ENCODE measurements around the gene MRPL11.
"Not testable (repeated sequence)": the region's sequence is repeated elsewhere in the genome, so short reads cannot be mapped to it uniquely, and the experiment has no call there.

MRPL11 gene

GRCh38 chr11:66467034-66467659 lies 28.5 kb upstream of the MRPL11 start:
- DNase-seq (ENCODE audit: low read depth), result no peak

DNA sequence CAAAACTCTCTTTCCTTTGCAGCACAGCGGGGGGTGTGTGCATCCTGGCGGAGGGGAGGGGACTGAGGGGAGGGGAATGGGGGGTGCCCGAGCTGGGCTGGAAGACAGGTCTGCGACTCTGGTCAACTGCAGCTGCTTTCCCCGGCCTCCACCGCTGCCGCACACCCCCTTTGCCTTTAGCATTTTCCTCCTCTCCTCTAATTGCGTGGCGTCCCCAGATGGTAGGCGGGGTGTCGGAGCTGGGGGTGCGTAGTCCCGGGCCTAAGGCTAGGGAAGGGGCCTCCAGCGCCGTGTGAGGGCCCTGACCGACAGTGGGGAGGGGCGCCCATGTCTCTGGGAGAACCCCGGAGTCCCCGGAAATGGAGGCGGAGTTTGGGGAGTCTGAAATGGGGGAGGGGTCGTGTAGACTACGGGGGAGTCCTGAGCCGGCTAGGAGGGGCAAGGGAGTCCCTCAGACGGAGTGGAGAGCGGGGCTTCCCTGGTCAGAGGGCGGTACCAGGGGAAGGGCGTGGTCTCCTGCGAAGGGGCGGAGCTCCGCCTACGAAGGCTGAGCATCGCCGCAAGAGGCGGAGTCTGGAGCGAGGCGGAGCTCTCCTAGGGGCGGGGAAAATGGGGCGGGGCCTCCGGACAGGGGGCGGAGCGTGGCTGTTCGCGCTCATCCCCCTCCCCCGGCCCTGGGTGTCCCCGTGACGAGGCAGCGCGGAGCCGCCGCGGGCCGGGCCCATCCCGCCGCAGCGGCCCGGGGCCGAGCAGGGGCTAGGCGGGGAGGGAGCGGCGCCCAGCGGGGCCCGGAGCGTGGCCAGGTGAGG lies 27.8 kb upstream of the MRPL11 start, which contains the start of gene PELI3:
Gene PELI3, plus strand, starts transcription at position 681 of the 809 bp plus-strand sequence. CDS start 1,224 bp downstream, outside the sequence.
- DNase-seq (ENCODE audit: low read depth), result peak; percentile 90

DNA sequence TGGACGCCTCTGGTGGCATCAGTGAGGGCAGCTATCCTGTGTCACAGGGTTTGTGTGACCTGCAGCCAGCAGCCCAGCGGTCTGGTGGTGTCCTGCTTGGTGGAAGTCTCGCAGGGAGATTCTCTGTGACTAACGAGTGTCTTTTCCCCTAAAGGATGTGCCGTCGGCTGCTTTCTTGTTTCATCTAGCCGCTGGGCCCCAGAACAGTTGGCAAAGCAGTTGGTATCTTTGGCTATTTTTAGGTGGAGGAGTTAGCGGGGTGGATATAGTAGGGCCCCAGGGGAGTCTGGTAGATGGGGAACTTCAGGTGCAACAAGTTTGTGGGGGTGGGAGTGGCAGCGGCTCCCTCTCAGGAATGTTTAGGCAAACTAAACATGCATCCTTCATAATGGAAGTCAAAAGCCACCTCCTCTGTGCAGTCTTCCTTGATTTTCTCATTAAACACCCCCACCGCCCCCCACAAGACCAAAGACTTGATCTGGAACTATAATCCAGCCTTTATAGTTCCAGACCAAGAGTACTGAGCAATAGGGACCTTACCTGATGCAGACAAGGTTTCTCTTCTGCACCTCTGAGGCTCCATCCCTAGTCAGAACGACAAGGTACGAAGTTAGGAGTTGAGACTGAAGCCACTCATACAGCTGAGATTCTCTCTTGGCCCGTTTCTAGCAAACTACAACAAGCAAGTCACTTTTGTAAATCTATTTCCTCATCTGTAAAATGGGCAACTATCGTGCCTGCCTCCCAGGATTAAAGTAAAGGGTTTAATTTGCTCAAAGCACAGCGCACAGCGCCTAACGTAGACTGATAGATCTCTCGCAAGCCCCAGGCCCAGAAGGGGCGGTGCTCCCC lies 27.0 kb upstream of the MRPL11 start:
- no peak for DNase-seq (ENCODE audit: low read depth)

- DNase-seq (ENCODE audit: low read depth), result no peak
Measured at GRCh38 chr11:66464916-66465315, 26.3 kb upstream of the MRPL11 start.

- DNase-seq (ENCODE audit: low read depth), result not testable (repeated sequence)
Measured at GRCh38 chr11:66464116-66464515, 25.5 kb upstream of the MRPL11 start.

- no peak for DNase-seq (ENCODE audit: low read depth)
Measured at GRCh38 chr11:66462911-66463310, 24.3 kb upstream of the MRPL11 start.

DNA sequence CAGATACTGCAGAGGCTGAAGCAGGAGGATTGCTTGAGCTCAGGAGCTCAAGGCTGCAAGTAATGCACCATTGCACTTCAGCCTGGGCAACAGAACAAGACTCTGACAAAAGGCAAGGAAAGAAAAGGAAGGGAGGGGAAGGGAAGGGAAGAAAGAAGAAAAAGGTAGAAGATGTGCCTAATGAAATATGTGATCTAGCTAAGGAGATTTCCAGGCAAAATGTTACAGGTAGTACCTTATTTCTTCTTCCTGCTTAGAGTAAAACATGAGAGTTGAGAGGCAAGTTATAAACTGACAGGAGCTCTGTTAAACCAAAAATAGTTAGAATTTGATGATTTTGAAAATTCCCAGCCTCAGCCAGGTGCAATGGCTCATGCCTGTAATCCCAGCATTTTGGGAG lies 23.4 kb upstream of the MRPL11 start:
- no peak for DNase-seq (ENCODE audit: low read depth)

GRCh38 chr11:66459138-66459778 lies 20.6 kb upstream of the MRPL11 start:
- DNase-seq (ENCODE audit: low read depth), result no peak

DNA sequence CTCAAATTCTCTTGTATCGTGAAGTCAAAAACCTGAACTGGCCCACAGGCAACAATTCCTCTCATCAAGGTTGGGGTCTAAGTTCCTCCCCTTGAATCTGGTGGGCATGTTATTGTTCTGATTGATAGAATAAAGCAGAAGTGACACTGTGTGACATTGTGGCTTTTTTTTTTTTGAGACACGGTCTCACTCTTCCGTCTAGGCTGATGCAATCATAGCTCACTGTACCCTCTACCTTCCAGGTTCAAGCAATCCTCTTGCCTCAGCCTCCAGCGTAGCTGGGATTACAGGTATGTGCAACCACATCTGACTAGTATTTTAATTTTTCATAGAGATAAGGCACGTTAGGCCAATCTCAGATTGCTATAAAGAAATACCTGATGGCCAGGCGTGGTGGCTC lies 19.2 kb upstream of the MRPL11 start:
- DNase-seq (ENCODE audit: low read depth), result no peak

- no peak for DNase-seq (ENCODE audit: low read depth)
Measured at GRCh38 chr11:66454828-66455227, 16.2 kb upstream of the MRPL11 start.

DNA sequence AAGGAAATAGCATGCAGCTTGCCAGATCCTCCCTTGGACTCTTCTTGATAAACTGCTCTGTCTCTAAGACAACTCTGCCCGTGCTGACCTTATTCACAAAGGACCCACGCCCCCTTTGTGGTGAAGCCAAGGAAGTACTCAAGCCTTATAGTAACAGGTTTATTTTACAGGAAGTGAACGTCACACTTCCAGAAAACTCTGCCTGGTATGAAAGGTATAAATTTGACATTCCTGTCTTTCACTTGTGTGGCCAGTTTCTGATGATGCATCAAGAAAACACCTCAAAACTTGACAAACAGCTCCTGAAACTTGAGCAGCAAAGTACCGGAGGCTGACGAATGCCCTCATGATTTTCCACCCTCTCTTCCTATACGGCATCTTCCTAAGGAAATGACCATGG lies 15.6 kb upstream of the MRPL11 start:
- DNase-seq (ENCODE audit: low read depth), result no peak

- DNase-seq (ENCODE audit: low read depth), result no peak
Measured at GRCh38 chr11:66451663-66452062, 13.0 kb upstream of the MRPL11 start.

DNA sequence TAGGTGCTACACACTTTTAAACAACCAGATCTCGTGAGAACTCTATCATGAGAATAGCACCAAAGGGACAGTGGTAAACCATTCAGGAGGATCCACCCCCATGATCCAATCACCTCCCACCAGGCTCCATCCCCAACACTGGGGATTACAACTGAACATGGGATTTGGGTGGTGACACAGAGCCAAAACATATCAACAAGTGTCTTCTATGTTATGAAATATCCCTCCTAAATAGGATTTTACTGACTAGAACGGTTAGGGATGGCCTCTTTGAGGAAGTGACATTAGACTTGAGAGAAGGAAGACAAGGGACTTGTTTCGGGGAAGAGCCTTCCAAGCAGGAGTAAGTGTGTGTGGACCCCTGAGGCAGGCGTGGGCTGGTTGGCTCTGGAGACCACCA lies 11.9 kb upstream of the MRPL11 start:
- no peak for DNase-seq (ENCODE audit: low read depth)

DNA sequence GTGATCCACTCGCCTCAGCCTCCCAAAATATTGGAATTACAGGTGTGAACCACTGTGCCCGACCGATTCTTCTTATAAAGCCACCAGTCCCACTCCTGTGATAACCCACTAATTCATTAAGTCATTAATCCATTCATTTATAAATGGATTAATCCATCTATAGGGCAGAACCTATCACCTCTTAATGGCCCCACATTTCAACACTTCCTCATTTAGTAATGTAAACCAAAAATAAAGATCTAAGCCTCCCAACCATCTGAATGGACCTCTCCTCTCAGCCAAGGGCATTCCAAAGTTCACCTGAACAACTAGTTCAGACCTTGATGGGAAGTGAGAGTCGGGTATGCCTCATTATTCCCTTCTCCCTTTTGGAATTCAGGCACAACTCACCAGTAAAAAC lies 9.9 kb upstream of the MRPL11 start:
- no peak for DNase-seq (ENCODE audit: low read depth)

DNA sequence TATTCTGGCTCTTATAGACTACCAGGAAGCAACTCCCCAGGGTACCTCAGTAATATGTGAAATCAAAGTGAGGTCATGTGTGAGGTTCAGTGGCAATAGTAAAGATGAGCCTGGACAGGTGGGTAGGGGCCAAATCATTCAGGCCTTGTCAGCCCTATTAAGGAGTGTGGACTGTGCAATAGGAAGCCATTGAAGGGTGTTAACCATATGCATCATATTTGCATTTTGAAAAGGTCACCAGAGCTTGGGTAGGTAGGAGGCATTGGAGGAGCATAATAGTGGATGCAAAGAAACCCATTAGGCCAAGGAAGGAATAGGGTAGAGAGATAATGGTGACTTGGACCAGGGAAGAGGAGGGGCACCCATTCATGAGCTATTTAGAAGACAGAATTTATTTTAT lies 8.4 kb upstream of the MRPL11 start:
- no peak for DNase-seq (ENCODE audit: low read depth)

DNA sequence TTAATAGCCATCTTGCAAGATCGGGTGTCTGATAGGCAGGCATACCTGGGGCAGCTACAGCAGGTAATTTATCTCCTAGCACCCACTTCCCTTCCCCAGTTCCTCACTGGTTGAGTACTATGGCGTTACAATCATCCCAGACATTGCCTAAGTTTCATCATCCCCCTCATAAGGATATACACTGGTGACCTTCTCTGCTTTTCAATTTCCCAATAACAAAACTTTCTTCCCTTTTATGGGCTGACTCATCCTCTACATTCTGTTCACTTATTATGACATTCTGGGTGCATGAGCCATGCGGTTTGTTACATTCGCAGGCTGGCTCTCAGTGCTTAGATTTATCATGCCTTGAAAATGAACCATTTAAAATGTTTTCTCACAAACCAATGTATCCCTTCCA lies 5.0 kb upstream of the MRPL11 start:
- DNase-seq (ENCODE audit: low read depth), result no peak

DNA sequence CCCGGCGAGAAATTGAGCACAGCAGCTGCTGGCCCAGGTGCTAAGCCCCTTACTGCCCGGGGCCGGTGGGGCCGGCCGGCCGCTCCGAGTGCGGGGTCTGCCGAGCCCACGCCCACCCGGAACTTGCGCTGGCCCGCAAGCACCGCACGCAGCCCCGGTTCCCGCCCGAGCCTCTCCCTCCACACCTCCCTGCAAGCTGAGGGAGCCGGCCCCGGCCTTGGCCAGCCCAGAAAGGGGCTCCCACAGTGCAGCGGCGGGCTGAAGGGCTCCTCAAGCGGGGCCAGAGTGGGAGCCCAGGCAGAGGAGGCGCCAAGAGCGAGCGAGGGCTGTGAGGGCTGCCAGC lies 2.3 kb upstream of the MRPL11 start:
- not testable (repeated sequence) for DNase-seq (ENCODE audit: low read depth)

DNA sequence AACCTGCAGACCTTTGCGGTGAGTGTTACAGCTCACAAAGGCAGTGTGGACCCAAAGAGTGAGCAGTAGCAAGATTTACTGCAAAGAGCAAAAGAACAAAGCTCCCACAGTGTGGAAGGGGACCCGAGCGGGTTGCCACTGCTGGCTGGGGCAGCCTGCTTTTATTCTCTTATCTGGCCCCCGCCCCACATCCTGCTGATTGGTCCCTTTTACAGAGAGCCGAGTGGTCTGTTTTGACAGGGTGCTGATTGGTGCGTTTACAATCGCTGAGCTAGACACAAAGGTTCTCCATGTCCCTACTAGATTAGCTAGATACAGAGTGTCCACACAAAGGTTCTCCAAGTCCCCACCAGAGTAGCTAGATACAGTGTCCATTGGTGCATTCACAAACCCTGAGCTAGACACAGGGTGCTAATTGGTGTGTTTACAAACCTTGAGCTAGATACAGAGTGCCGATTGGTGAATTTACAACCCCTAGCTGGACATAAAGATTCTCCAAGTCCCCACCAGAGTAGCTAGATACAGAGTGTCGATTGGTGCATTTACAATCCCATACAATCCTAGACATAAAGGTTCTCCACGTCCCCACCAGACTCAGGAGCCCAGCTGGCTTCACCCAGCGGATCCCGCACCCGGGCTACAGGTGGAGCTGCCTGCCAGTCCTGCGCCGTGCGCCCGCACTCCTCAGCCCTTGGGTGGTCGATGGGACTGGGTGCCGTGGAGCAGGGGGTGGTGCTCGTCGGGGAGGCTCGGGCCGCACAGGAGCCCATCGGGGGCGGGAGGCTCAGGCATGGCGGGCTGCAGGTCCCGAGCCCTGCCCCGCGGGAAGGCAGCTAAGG lies 1.7 kb upstream of the MRPL11 start:
- DNase-seq (ENCODE audit: low read depth), result not testable (repeated sequence)

- DNase-seq (ENCODE audit: low read depth), result no peak
Measured at GRCh38 chr11:66437979-66438503, 607 bp downstream of the MRPL11 start.

- no peak for DNase-seq (ENCODE audit: low read depth)
Measured at GRCh38 chr11:66432597-66432996, 6.1 kb downstream of the MRPL11 start.

DNA sequence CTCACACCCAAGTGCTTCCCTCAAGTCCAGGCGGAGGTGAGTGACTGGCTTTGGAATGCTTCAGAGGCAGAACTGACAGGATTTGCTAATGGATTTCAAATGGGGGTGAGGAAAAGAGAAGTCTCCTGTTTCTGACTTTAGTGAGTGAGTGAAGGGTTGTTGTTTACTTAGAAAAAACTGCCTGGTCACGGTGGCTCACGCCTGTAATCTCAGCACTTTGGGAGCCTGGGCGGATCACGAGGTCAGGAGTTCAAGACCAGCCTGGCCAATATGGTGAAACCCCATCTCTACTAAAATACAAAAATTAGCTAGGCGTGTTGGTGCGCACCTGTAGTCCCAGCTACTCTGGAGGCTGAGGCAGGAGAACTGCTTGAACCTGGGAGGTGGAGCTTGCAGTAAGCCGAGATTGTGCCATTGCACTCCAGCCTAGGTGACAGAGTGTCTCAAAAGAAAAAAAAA lies 6.7 kb downstream of the MRPL11 start:
- not testable (repeated sequence) for DNase-seq (ENCODE audit: low read depth)
